ENCODE data around the gene SULT1E1. TPM values are rescaled to one million over a fixed set of nuclear protein-coding genes. Genes with fewer than 3 reads are reported as not detected.

Gene SULT1E1
- total and polyA plus RNA-seq, 2 of the 8 experiments (the other 6 are each of a cell fraction or from before 2014, with no cell fraction given) = not detected

DNA sequence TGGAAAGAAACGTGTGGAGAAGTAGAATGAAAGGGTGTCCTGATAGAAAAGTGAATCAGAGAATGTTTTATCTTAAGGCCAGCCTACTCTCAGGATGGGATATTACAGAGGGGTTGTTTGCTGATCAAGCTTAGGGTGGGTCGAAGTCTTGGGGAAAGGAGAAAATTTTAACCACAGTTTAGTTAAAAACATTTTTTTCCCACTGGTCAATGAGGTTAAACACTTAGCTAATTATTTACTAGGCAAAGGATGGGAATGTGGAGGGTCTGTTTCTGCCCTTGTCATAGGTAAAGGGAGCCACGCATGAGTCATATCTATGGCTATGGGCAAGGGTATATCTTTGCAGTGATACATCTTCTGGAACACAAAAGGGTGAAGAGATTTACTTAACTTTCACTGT lies 16.1 kb upstream of the SULT1E1 start:
- no peak for DNase-seq (ENCODE audit: low read depth in 1 of 2, low spot score in 2 of 2)
- H3K14ac ChIP-seq (ENCODE audit: insufficient read length) = no peak overlapping the region
- H2BK12ac ChIP-seq (ENCODE audit: low read depth, low read length) = no peak overlapping the region
- no peak overlapping the region for H3K4ac ChIP-seq (replicated peaks; ENCODE audit: insufficient read length, low read depth, low read length)
- WGBS, 2 experiments (ENCODE audit: extremely low coverage in 1 of 2, insufficient coverage in 1 of 2, insufficient read length in 1 of 2, insufficient replicate concordance in 2 of 2, low coverage in 1 of 2, low lambda C conversion rate in 2 of 2, missing lambda C conversion rate in 1 of 2) = 84% methylated on average over 3 of the region's 3 CpGs; no CpG with 5 or more reads in 1 of the 2 experiments
- H3K23ac ChIP-seq (ENCODE audit: insufficient read length) = no peak overlapping the region
- no peak overlapping the region for H2AK5ac ChIP-seq (ENCODE audit: low read depth, low read length)
- no peak for FAIRE-seq
- H3K4me3 ChIP-seq (ENCODE audit: extremely low read depth in 1 of 4, insufficient read depth in 2 of 4, low read depth in 3 of 4, low read length in 4 of 4) = no peak overlapping the region
- no peaks in the 10 kb centered on the region for H3K36me3 ChIP-seq (ENCODE audit: control insufficient read depth in 2 of 4, insufficient read depth in 4 of 4, low read length in 3 of 4)
- H3K18ac ChIP-seq (ENCODE audit: extremely low read depth, low read length) = no peak overlapping the region
- no peaks in the 10 kb centered on the region for H3K9me3 ChIP-seq (ENCODE audit: insufficient read depth in 2 of 2, low read depth in 1 of 2, low read length in 1 of 2)
- H2AFZ ChIP-seq (ENCODE audit: low read length) = no peak overlapping the region
- H3K56ac ChIP-seq (replicated peaks; ENCODE audit: insufficient read length, low read depth, low read length) = no peak overlapping the region
- H2BK20ac ChIP-seq (ENCODE audit: low read length) = no peak overlapping the region
- H2BK120ac ChIP-seq (replicated peaks; ENCODE audit: low read depth, low read length) = no peak overlapping the region
- H3K27me3 ChIP-seq (replicated peaks in 1 of 4; ENCODE audit: control insufficient read depth in 3 of 4, extremely low read depth in 1 of 4, insufficient read depth in 3 of 4, low read length in 3 of 4) = no peaks in the 10 kb centered on the region
- no peak overlapping the region for H3K27ac ChIP-seq (ENCODE audit: low read depth, low read length)
- no peak overlapping the region for H2BK5ac ChIP-seq (ENCODE audit: low read depth, low read length)
- ChIA-PET POLR2A (ENCODE audit: partially characterized antibody) (no interaction called here), CTCF (ENCODE audit: partially characterized antibody) (no interaction called here)
- H4K20me1 ChIP-seq (replicated peaks in 1 of 2; ENCODE audit: control insufficient read depth in 1 of 2, insufficient read depth in 2 of 2, low read length in 2 of 2) = no peaks in the 10 kb centered on the region
- H3K23me2 ChIP-seq (ENCODE audit: low read depth, low read length) = no peaks in the 10 kb centered on the region
- H4K5ac ChIP-seq (ENCODE audit: insufficient read length, low read depth, low read length) = no peak overlapping the region
- H4K8ac ChIP-seq (ENCODE audit: extremely low read depth, insufficient read depth, low read length) = no peak overlapping the region
- H3K9ac ChIP-seq (replicated peaks in 1 of 4; ENCODE audit: extremely low read depth in 1 of 4, low read depth in 3 of 4, low read length in 3 of 4) = no peak overlapping the region
- no peak overlapping the region for H2BK15ac ChIP-seq (ENCODE audit: low read length)
- H3K79me2 ChIP-seq (ENCODE audit: control insufficient read depth in 1 of 2, insufficient read depth in 2 of 2, low read length in 2 of 2) = no peaks in the 10 kb centered on the region
- H3K4me2 ChIP-seq (ENCODE audit: insufficient read depth in 1 of 2, low read depth in 2 of 2, low read length in 2 of 2) = no peak overlapping the region
- H3K79me1 ChIP-seq (ENCODE audit: low read depth, low read length) = no peaks in the 10 kb centered on the region
- H4K91ac ChIP-seq (replicated peaks; ENCODE audit: insufficient read length, low read length) = no peak overlapping the region
- H3K4me1 ChIP-seq (replicated peaks in 1 of 4; ENCODE audit: control insufficient read depth in 3 of 4, insufficient read depth in 4 of 4, low read length in 3 of 4) = no peaks in the 10 kb centered on the region
- TF ChIP-seq PHF8 (conservative IDR thresholded peaks at IDR 0.05; ENCODE audit: low read depth, low read length) (no peak), JUN (IDR thresholded peaks at IDR 0.05; ENCODE audit: low read depth, low read length) (no peak), SIRT6 (IDR thresholded peaks at IDR 0.05; ENCODE audit: low read length) (no peak), CHD1 (IDR thresholded peaks at IDR 0.05; ENCODE audit: low read depth, low read length) (no peak), CHD2 (IDR thresholded peaks at IDR 0.05; ENCODE audit: low read length) (no peak), FOSL1 (IDR thresholded peaks at IDR 0.05; ENCODE audit: insufficient read depth, low read depth, low read length) (no peak), EP300 (IDR thresholded peaks at IDR 0.05; ENCODE audit: borderline replicate concordance in 1 of 2, low read depth in 2 of 2, low read length in 2 of 2) (no peak)
- TF ChIP-seq, protein P1, sequence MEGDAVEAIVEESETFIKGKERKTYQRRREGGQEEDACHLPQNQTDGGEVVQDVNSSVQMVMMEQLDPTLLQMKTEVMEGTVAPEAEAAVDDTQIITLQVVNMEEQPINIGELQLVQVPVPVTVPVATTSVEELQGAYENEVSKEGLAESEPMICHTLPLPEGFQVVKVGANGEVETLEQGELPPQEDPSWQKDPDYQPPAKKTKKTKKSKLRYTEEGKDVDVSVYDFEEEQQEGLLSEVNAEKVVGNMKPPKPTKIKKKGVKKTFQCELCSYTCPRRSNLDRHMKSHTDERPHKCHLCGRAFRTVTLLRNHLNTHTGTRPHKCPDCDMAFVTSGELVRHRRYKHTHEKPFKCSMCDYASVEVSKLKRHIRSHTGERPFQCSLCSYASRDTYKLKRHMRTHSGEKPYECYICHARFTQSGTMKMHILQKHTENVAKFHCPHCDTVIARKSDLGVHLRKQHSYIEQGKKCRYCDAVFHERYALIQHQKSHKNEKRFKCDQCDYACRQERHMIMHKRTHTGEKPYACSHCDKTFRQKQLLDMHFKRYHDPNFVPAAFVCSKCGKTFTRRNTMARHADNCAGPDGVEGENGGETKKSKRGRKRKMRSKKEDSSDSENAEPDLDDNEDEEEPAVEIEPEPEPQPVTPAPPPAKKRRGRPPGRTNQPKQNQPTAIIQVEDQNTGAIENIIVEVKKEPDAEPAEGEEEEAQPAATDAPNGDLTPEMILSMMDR (IDR thresholded peaks at IDR 0.05; ENCODE audit: control extremely low read depth in 1 of 3, insufficient read depth in 1 of 3, low read depth in 1 of 3, low read length in 3 of 3) = no peak
- TF ChIP-seq, protein P2, sequence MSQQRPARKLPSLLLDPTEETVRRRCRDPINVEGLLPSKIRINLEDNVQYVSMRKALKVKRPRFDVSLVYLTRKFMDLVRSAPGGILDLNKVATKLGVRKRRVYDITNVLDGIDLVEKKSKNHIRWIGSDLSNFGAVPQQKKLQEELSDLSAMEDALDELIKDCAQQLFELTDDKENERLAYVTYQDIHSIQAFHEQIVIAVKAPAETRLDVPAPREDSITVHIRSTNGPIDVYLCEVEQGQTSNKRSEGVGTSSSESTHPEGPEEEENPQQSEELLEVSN (IDR thresholded peaks at IDR 0.05) = no peak
- TF ChIP-seq, protein P3, sequence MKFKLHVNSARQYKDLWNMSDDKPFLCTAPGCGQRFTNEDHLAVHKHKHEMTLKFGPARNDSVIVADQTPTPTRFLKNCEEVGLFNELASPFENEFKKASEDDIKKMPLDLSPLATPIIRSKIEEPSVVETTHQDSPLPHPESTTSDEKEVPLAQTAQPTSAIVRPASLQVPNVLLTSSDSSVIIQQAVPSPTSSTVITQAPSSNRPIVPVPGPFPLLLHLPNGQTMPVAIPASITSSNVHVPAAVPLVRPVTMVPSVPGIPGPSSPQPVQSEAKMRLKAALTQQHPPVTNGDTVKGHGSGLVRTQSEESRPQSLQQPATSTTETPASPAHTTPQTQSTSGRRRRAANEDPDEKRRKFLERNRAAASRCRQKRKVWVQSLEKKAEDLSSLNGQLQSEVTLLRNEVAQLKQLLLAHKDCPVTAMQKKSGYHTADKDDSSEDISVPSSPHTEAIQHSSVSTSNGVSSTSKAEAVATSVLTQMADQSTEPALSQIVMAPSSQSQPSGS (IDR thresholded peaks at IDR 0.05; ENCODE audit: low read length) = no peak
